Cardiac muscle cell (in vitro differentiated cells and primary cell): ENCODE measurements around the gene ZC3H10. TPM values are rescaled to one million over a fixed set of nuclear protein-coding genes. Genes with fewer than 3 reads are reported as not detected.
A peak's percentile ranks its signal among the peaks of the same experiment; 100 is the strongest.
"Not testable (repeated sequence)": the region's sequence is repeated elsewhere in the genome, so short reads cannot be mapped to it uniquely, and the experiment has no call there.

Experiments used
- DNase-seq, 2 donors: peaks; one replicate each; pipeline versions ENCODE4 v3.0.0 to v3.0.0-alpha.2; 2010 to 2017; ENCODE audit warnings: low read depth in 1 of 2, low spot score in 1 of 2
- H3K27ac ChIP-seq: fragments of 200-600 bp; sonication (generic); 2 replicates; pipeline ENCODE4 v1.5.1; 2016
- H3K27me3 ChIP-seq: fragments of 200-600 bp; sonication (generic); 2 replicates; pipeline ENCODE4 v1.6.0; 2016; ENCODE audit warnings: control low read depth
- H3K36me3 ChIP-seq: fragments of 200-600 bp; sonication (generic); 2 replicates; pipeline ENCODE4 v1.5.1; 2016; ENCODE audit warnings: control low read depth
- H3K4me1 ChIP-seq: fragments of 200-600 bp; sonication (generic); 2 replicates; pipeline ENCODE4 v1.8.1; 2017; ENCODE audit warnings: low read depth, mild to moderate bottlenecking, mixed run types
- H3K4me3 ChIP-seq: fragments of 200-600 bp; sonication (generic); 2 replicates; pipeline ENCODE4 v1.5.1; 2016; ENCODE audit warnings: mild to moderate bottlenecking
- H3K9me3 ChIP-seq: fragments of 200-600 bp; sonication (generic); 2 replicates; pipeline ENCODE4 v1.5.1; 2017; ENCODE audit warnings: low read depth, mild to moderate bottlenecking, control low read depth
- CTCF ChIP-seq: IDR thresholded peaks from 2 replicates; pipeline ENCODE4 v1.5.1; 2012; ENCODE audit warnings: low read depth, mild to moderate bottlenecking, low read length
- polyA plus RNA-seq: library from polyadenylated mRNA; unstranded; fragments of >200 nt; fragmentation: Nextera tagmentation; extraction: Ambion mirVana; gene quantifications from 2 replicates; pipeline ENCODE4 v1.2.1, GENCODE V29; 2016
- total RNA-seq: library from RNA; depleted of rRNA; stranded (reverse); fragments of >200 nt; gene quantifications from 2 replicates; pipeline ENCODE4 v1.2.3, GENCODE V29; 2016

Gene ZC3H10
- total and polyA plus RNA-seq, 2 experiments from 2014 or later, result 7.2 to 7.5 TPM

DNA sequence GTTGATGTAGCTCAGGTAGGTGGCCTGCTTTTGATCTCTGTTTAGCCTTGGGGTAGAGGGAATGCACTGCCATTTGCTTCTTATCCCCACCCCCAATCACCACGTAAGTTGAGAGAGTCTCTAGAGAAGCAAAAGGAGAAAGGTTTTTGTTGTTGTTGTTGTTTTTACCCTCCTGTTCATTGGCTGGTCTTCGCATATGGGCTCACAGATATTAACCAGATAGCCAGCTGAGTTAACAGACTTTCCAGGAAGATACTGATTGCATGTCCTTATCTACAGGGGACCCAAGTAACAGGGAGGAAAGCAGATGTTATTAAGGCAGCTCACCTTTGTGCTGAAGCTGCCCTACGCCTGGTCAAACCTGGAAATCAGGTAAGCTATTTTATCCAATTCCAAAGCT lies 10.8 kb upstream of the ZC3H10 start:
- Histone ChIP-seq H3K4me3 (no peak overlapping the region), H3K27ac (no peak overlapping the region), H3K36me3 (peaks cover 44% of the 10 kb centered on the region), H3K4me1 (peaks cover 10% of the 10 kb centered on the region), H3K27me3 (no peaks in the 10 kb centered on the region), H3K9me3 (no peaks in the 10 kb centered on the region)
- no peak for DNase-seq
- TF ChIP-seq CTCF, result no peak

GRCh38 chr12:56110571-56110970 lies 7.5 kb upstream of the ZC3H10 start:
- no peaks in the 10 kb centered on the region for H3K9me3 ChIP-seq
- TF ChIP-seq CTCF, result no peak
- no peaks in the 10 kb centered on the region for H3K27me3 ChIP-seq
- H3K4me1 ChIP-seq, result peaks cover 6% of the 10 kb centered on the region
- H3K4me3 ChIP-seq, result no peak overlapping the region
- H3K36me3 ChIP-seq, result peaks cover 53% of the 10 kb centered on the region
- no peak overlapping the region for H3K27ac ChIP-seq
- DNase-seq, result no peak

GRCh38 chr12:56114084-56114483 lies 4.0 kb upstream of the ZC3H10 start:
- H3K27ac ChIP-seq, result no peak overlapping the region
- no peak for DNase-seq
- peaks cover 32% of the 10 kb centered on the region for H3K36me3 ChIP-seq
- no peak overlapping the region for H3K4me3 ChIP-seq
- peaks cover 5% of the 10 kb centered on the region for H3K4me1 ChIP-seq
- no peak for TF ChIP-seq CTCF
- no peaks in the 10 kb centered on the region for H3K9me3 ChIP-seq
- no peaks in the 10 kb centered on the region for H3K27me3 ChIP-seq

DNA sequence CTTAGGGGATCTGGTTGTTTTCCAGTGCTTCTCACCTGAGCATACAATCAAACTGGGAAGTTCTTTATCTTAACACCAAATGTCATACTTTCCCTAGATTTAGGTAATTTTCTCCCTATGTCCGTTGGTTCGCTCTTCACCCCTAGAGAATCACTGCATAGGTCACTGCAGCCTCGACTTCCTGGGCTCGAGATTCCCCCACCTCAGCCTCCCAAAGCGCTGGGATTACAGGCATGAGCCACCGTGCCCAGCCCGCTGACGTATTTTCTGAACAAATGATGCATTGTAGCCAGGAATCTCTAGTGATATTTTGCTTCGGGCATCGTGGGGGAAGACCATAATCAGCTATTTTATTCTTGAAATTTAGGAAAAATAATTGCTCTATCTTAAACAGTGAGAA lies 2.7 kb upstream of the ZC3H10 start:
- TF ChIP-seq CTCF, result no peak
- H3K27ac ChIP-seq, result no peak overlapping the region
- H3K4me1 ChIP-seq, result peaks cover 15% of the 10 kb centered on the region
- H3K9me3 ChIP-seq, result no peaks in the 10 kb centered on the region
- DNase-seq, result peak in 1 of 2 donors; percentile 57
- peaks cover 26% of the 10 kb centered on the region for H3K36me3 ChIP-seq
- peak overlapping the region; percentile 93 for H3K4me3 ChIP-seq
- H3K27me3 ChIP-seq, result no peaks in the 10 kb centered on the region

DNA sequence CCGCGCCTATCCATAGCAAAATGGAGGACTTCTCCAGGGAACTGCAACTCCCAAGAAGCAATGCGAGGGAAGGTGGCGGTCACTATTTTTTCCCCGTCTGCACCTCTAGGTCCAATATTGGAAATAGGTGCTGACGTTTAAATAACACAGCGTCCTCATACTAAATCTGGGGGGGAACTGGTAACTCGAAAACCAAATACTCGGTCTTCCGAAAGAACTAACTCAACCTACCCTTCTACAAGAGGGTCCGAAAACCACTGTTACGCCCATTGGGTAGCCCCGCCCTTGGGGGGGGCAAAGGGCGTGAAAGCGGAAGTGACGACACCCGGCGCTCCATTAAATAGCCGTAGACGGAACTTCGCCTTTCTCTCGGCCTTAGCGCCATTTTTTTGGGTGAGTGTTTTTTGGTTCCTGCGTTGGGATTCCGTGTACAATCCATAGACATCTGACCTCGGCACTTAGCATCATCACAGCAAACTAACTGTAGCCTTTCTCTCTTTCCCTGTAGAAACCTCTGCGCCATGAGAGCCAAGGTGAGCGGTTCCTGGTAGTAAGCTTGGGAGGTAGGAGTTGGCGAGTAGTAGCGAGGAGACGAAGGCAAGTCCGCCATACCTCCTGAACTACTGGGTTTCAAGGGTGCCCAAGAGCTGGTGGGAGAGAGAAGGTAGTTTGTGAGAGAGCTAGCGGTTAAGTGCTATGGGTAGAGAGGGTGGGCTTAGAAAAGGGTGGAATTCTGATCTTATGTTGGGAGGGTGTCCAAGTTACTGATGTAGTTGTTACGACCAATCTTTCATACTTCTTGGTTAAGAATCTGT lies 1.6 kb upstream of the ZC3H10 start, which contains the start of gene RPL41:
RPL41 (plus strand) TSS at position 367 of the 815 bp plus-strand sequence.
- H3K27ac ChIP-seq, result peak within 1 kb of the TSS; percentile 96
- TF ChIP-seq CTCF, result no peak
- H3K4me3 ChIP-seq, result peak within 1 kb of the TSS; percentile 93
- H3K36me3 ChIP-seq, result peaks cover 14% of the 10 kb centered on the region
- H3K27me3 ChIP-seq, result no peaks in the 10 kb centered on the region
- DNase-seq, result peak; percentile 95 to 97
- peaks cover 16% of the 10 kb centered on the region for H3K4me1 ChIP-seq
- H3K9me3 ChIP-seq, result no peaks in the 10 kb centered on the region

DNA sequence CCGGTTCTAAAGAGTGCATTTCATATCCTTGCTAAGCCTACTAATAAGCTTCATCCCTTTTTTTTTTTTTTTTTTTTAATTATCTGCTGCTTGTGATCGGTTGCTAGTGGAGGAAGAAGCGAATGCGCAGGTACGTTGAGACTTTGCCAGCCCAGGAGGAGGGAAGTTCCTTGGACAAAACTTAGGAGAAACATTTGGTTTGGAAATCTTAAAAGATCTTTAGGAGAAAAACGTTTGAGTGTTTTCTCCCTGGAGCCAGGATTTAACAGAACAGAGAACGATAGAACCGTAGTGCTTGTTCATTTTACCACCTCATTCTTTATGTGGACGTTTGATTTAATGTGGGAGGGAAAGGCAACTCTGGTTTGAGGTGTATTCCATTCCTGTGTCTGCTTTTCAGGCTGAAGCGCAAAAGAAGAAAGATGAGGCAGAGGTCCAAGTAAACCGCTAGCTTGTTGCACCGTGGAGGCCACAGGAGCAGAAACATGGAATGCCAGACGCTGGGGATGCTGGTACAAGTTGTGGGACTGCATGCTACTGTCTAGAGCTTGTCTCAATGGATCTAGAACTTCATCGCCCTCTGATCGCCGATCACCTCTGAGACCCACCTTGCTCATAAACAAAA lies 872 bp upstream of the ZC3H10 start:
- Histone ChIP-seq H3K4me1 (peaks cover 20% of the 10 kb centered on the region), H3K27ac (peak overlapping the region; percentile 96), H3K4me3 (peak overlapping the region; percentile 93)
- H3K36me3 ChIP-seq, DNase-seq, H3K9me3 ChIP-seq, H3K27me3 ChIP-seq: not testable (repeated sequence)
